ENCODE measurements around the gene LCE1E. TPM values are rescaled to one million over a fixed set of nuclear protein-coding genes. Genes with fewer than 3 reads are reported as not detected.

Gene LCE1E
- total RNA-seq, 1 experiment from 2014 or later, result not detected

- intact Hi-C loops (cut with micrococcal nuclease; ENCODE audit: unreplicated experiment), result no loop called here
- Histone ChIP-seq H3K27ac (ENCODE audit: low read length) (no peak overlapping the region), H3K4me1 (ENCODE audit: control insufficient read depth, insufficient read depth, low read length) (no peaks in the 10 kb centered on the region), H3K4me3 (ENCODE audit: low read depth in 2 of 2, low read length in 2 of 2) (no peak overlapping the region), H3K36me3 (ENCODE audit: control insufficient read depth, insufficient read depth, low read length) (no peaks in the 10 kb centered on the region), H3K27me3 (ENCODE audit: control insufficient read depth, insufficient read depth, low read length) (peaks cover 2% of the 10 kb centered on the region; the same call in 1 of the 2 replicates), H3K9me3 (ENCODE audit: control insufficient read depth, insufficient read depth, low read depth, low read length) (no peaks in the 10 kb centered on the region)
- DNase-seq (ENCODE audit: low read depth, low spot score), result no peak
- ChIA-PET POLR2A (no interaction called here), CTCF (no interaction called here)
- TF ChIP-seq CTCF (IDR thresholded peaks at IDR 0.05) (peak; percentile 55), TCF7L2 (IDR thresholded peaks at IDR 0.05; ENCODE audit: low read depth, low read length) (no peak)
- in situ Hi-C loops (cut with HindIII; ENCODE audit: low pct_unique_long_range_greater_than_20kb, low sequenced_read_pairs), result no loop called here
- no TSS peak for BruUV-seq (replicated peaks)
- ATAC-seq, result no peak
Measured at GRCh38 chr1:152777510-152778137, 8.4 kb upstream of the LCE1E start.

GRCh38 chr1:152783095-152783494, 3.0 kb upstream of the LCE1E start:
- Histone ChIP-seq H3K36me3 (ENCODE audit: control insufficient read depth, insufficient read depth, low read length) (no peaks in the 10 kb centered on the region), H3K9me3 (ENCODE audit: control insufficient read depth, insufficient read depth, low read depth, low read length) (no peaks in the 10 kb centered on the region), H3K4me3 (ENCODE audit: low read depth in 2 of 2, low read length in 2 of 2) (no peak overlapping the region), H3K4me1 (ENCODE audit: control insufficient read depth, insufficient read depth, low read length) (no peaks in the 10 kb centered on the region), H3K27me3 (ENCODE audit: control insufficient read depth, insufficient read depth, low read length) (peaks cover 2% of the 10 kb centered on the region), H3K27ac (ENCODE audit: low read length) (no peak overlapping the region)
- TF ChIP-seq CTCF (IDR thresholded peaks at IDR 0.05) (no peak), POLR2AphosphoS5 (IDR thresholded peaks at IDR 0.05; ENCODE audit: low read depth, low read length) (no peak), TCF7L2 (IDR thresholded peaks at IDR 0.05; ENCODE audit: low read depth, low read length) (no peak), SIN3A (IDR thresholded peaks at IDR 0.05; ENCODE audit: borderline replicate concordance, insufficient read depth, low read depth, low read length) (no peak), REST (IDR thresholded peaks at IDR 0.05; ENCODE audit: insufficient read depth in 1 of 2, low read depth in 2 of 2, low read length in 1 of 2) (no peak)
- ChIA-PET CTCF (no interaction called here), POLR2A (no interaction called here)
- ATAC-seq (no peak), DNase-seq (ENCODE audit: low read depth, low spot score) (no peak)
- intact Hi-C loops (cut with micrococcal nuclease; ENCODE audit: unreplicated experiment) (no loop called here), in situ Hi-C loops (cut with HindIII; ENCODE audit: low pct_unique_long_range_greater_than_20kb, low sequenced_read_pairs) (no loop called here)
- no TSS peak for BruUV-seq (replicated peaks)

Measured in Panc1 (cell line).